ENCODE data around the gene HSPA2. TPM values are rescaled to one million over a fixed set of nuclear protein-coding genes. Genes with fewer than 3 reads are reported as not detected.

Gene HSPA2
- total RNA-seq, 2 donors from 2014 or later = 0.92 to 2.0 TPM

DNA sequence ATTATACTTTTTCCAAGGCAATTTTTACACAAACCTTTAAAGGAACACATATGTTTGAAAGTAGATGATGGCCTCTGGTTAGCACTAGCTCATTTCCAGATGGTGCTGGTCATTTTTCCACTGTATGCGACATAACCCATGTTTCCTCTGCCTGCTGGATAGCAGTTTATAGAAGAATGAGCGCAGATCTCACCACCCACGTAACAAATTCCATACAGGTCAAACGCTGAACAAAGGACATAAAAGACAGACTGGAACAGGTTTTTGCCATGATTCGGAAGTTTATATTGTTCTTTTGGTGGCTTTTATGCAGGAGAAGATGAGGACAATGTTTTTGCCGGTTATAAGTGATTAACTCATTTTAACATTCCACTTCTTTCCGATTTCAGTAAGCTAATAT, 39.9 kb downstream of the HSPA2 start:
- Mint-ChIP-seq H3K36me3 (ENCODE audit: low read depth) (no peaks in the 10 kb centered on the region), H3K4me3 (no peak overlapping the region)

DNA sequence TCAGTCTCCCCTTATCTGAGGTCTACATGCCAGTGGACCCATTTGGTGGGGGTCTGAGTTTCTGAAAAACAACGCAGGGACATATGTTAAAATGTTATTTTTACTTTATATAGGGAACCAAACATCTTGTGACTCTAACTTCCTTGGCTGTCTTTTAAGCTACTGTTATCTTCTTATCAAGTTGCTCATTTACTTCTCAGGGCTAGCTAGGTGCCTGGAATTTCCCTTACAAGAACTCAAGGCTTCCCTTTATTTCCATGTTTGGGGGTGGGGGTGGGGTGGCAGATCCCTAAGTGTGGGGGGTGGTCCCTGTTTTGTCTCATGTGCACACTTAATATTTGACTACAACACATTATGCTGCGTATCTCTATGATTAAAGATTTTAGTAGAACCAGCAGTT, 40.8 kb downstream of the HSPA2 start:
- Mint-ChIP-seq H3K4me3 (no peak overlapping the region), H3K4me1 (peaks cover 2% of the 10 kb centered on the region), H3K27me3 (peaks cover 6% of the 10 kb centered on the region), H3K27ac (peak overlapping the region; percentile 69), H3K36me3 (ENCODE audit: low read depth) (no peaks in the 10 kb centered on the region)
- DNase-seq (no peak), ATAC-seq (no peak)
- no peaks in the 10 kb centered on the region for H3K9me3 ChIP-seq (ENCODE audit: control insufficient read depth, low read length, poor library complexity, severe bottlenecking)

More for the DNA sequence above, 39.9 kb downstream of the HSPA2 start:
- ATAC-seq = no peak
- no peak for DNase-seq
- Mint-ChIP-seq H3K27me3 (peaks cover 6% of the 10 kb centered on the region), H3K4me1 (peaks cover 2% of the 10 kb centered on the region), H3K27ac (peak overlapping the region; percentile 69)
- H3K9me3 ChIP-seq (ENCODE audit: control insufficient read depth, low read length, poor library complexity, severe bottlenecking) = no peaks in the 10 kb centered on the region

DNA sequence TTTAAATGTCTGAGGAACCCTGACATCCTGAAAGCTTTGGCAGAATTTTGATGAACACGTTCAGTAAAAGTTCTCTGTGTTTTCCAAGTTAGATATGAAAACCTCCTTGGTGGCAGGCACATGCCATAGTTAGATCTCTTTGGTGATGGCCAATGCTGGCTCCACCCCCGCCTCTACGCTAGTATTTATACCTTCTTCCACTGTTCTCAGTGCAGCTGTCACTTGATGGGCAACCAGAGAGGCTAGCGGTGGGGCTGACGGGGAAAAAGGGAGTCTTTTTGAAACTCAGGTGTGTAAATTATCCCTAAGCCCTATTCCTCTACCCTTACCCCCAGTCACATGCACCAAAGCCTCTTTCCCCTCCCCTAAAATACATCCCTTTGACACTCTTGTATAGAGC, 41.3 kb downstream of the HSPA2 start:
- Mint-ChIP-seq H3K27me3 (peaks cover 6% of the 10 kb centered on the region), H3K4me3 (no peak overlapping the region), H3K27ac (no peak overlapping the region), H3K36me3 (ENCODE audit: low read depth) (no peaks in the 10 kb centered on the region), H3K4me1 (peaks cover 2% of the 10 kb centered on the region)
- H3K9me3 ChIP-seq (ENCODE audit: control insufficient read depth, low read length, poor library complexity, severe bottlenecking) = no peaks in the 10 kb centered on the region
- DNase-seq (no peak), ATAC-seq (no peak)

DNA sequence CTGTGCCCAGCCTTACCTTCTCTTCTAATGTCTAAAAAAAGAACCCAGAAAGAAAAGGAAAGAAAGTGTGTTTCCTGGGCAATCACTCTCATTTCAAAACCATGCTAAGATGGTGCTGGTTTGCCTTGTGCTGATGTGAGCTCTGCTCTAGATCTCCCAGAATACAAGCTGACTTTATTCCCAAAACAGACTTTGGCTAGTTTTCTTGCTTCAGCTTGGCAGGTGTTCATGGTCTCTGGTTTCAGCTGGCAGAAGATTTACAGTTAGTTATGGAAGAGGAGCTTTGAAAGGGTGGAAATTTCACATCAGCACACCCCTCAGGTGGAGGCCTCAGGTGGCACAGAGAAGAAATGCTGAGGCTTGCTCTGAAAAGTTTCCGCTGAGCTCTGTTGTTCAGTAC, 43.6 kb downstream of the HSPA2 start:
- no peaks in the 10 kb centered on the region for H3K27me3 Mint-ChIP-seq
- no peak for ATAC-seq
- H3K27ac Mint-ChIP-seq = no peak overlapping the region

DNA sequence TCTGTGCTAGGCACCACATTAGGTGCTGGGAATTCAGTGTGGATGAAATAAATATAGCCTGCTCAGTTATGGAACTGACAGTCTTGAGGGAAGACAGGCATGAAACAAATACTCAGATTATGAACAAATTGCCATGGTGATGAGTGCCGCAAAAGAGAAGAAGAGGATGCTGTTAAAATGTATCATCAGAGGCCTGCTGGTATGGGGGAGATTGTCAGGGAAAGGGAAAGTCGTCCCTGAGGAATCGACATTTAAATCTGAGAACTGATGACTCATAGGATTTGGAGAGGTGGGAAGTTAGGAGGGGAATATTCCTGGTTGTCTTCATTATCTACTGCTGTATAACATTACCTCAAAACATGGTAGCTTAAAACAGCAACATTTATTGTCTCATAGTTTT, 51.3 kb downstream of the HSPA2 start:
- peaks cover 3% of the 10 kb centered on the region for H3K36me3 Mint-ChIP-seq (ENCODE audit: low read depth)
- H3K27me3 Mint-ChIP-seq = peaks cover 18% of the 10 kb centered on the region
- DNase-seq (no peak), ATAC-seq (no peak)
- H3K4me1 Mint-ChIP-seq = no peaks in the 10 kb centered on the region
- no peak overlapping the region for H3K27ac Mint-ChIP-seq
- H3K4me3 Mint-ChIP-seq = no peak overlapping the region
- no peaks in the 10 kb centered on the region for H3K9me3 ChIP-seq (ENCODE audit: control insufficient read depth, low read length, poor library complexity, severe bottlenecking)

More for the DNA sequence above, 43.6 kb downstream of the HSPA2 start:
- Mint-ChIP-seq H3K4me1 (peaks cover 2% of the 10 kb centered on the region), H3K4me3 (no peak overlapping the region), H3K36me3 (ENCODE audit: low read depth) (no peaks in the 10 kb centered on the region)
- H3K9me3 ChIP-seq (ENCODE audit: control insufficient read depth, low read length, poor library complexity, severe bottlenecking) = no peaks in the 10 kb centered on the region
- no peak for DNase-seq

Other genes starting within 250 kb of the HSPA2 start
- under 1 TPM; 0.29 to 0.42 TPM for gene ESR2, start 246.4 kb upstream of the HSPA2 start, total RNA-seq
- gene MTHFD1, start 152.4 kb upstream of the HSPA2 start, total RNA-seq = 10 to 100 TPM; 29.0 to 31.1 TPM
- under 1 TPM; 0.12 to 0.16 TPM for gene AKAP5, start 75.2 kb upstream of the HSPA2 start, total RNA-seq
- 10 to 100 TPM; 54.8 to 63.1 TPM for gene ZBTB25, start 36.9 kb upstream of the HSPA2 start, total RNA-seq
- 100 to 1,000 TPM; 109 to 137 TPM for gene ZBTB1, start 36.0 kb upstream of the HSPA2 start, total RNA-seq
- gene PPP1R36, start 9.2 kb downstream of the HSPA2 start, total RNA-seq = not detected
- gene PLEKHG3, start 163.7 kb downstream of the HSPA2 start, total RNA-seq = 10 to 100 TPM; 61.4 to 65.5 TPM

Measured in T-helper 17 cell (primary cell).